Type B pancreatic cell (in vitro differentiated cells): ENCODE results near the gene TMEM114. TPM values are rescaled to one million over a fixed set of nuclear protein-coding genes. Genes with fewer than 3 reads are reported as not detected.
"Not testable (repeated sequence)": the region's sequence is repeated elsewhere in the genome, so short reads cannot be mapped to it uniquely, and the experiment has no call there.

Experiments used
- DNase-seq: peaks from one replicate; pipeline ENCODE4 v3.0.0; 2021; ENCODE audit warnings: mixed read lengths; ENCODE audit not compliant: unreplicated experiment; ENCODE audit errors: extremely low spot score
- H3K27ac Mint-ChIP-seq: 2 replicates; pipeline ENCODE4 v1.8.0; 2021; ENCODE audit warnings: mild to moderate bottlenecking, mixed read lengths
- H3K27me3 Mint-ChIP-seq: 2 replicates; pipeline ENCODE4 v1.8.0; 2021; ENCODE audit warnings: mixed read lengths
- H3K36me3 Mint-ChIP-seq: 2 replicates; pipeline ENCODE4 v1.8.0; 2021; ENCODE audit warnings: mixed read lengths
- H3K4me1 Mint-ChIP-seq: one replicate; pipeline ENCODE4 v1.8.0; 2021; ENCODE audit warnings: mixed read lengths; ENCODE audit not compliant: unreplicated experiment
- H3K4me3 Mint-ChIP-seq: 2 replicates; pipeline ENCODE4 v1.8.0; 2021; ENCODE audit warnings: mild to moderate bottlenecking, mixed read lengths
- H3K9me3 Mint-ChIP-seq: 2 replicates; pipeline ENCODE4 v1.8.0; 2021; ENCODE audit warnings: mixed read lengths
- total RNA-seq: library from RNA; stranded (reverse); gene quantifications from 2 replicates; pipeline ENCODE4 v1.2.1, GENCODE V29; 2021; ENCODE audit warnings: low replicate concordance
- TF ChIP-seq, protein P1 (sequence below): fragments of 200-600 bp; sonication (generic); conservative IDR thresholded peaks from 2 replicates; pipeline ENCODE4 v1.5.0; 2021; ENCODE audit warnings: antibody characterized with exemption, mild to moderate bottlenecking

Gene TMEM114
- total RNA-seq, 1 donor from 2014 or later: not detected

GRCh38 chr16:8572919-8573724, 17.2 kb downstream of the TMEM114 start:
- H3K4me3 Mint-ChIP-seq: no peak overlapping the region
- DNase-seq: no peak
- H3K4me1 Mint-ChIP-seq: peaks cover 15% of the 10 kb centered on the region
- peaks cover 17% of the 10 kb centered on the region for H3K27me3 Mint-ChIP-seq
- no peaks in the 10 kb centered on the region for H3K9me3 Mint-ChIP-seq
- H3K36me3 Mint-ChIP-seq: no peaks in the 10 kb centered on the region
- H3K27ac Mint-ChIP-seq: peak overlapping the region; percentile 67
- TF ChIP-seq, protein P1, sequence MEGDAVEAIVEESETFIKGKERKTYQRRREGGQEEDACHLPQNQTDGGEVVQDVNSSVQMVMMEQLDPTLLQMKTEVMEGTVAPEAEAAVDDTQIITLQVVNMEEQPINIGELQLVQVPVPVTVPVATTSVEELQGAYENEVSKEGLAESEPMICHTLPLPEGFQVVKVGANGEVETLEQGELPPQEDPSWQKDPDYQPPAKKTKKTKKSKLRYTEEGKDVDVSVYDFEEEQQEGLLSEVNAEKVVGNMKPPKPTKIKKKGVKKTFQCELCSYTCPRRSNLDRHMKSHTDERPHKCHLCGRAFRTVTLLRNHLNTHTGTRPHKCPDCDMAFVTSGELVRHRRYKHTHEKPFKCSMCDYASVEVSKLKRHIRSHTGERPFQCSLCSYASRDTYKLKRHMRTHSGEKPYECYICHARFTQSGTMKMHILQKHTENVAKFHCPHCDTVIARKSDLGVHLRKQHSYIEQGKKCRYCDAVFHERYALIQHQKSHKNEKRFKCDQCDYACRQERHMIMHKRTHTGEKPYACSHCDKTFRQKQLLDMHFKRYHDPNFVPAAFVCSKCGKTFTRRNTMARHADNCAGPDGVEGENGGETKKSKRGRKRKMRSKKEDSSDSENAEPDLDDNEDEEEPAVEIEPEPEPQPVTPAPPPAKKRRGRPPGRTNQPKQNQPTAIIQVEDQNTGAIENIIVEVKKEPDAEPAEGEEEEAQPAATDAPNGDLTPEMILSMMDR: peak; percentile 74

DNA sequence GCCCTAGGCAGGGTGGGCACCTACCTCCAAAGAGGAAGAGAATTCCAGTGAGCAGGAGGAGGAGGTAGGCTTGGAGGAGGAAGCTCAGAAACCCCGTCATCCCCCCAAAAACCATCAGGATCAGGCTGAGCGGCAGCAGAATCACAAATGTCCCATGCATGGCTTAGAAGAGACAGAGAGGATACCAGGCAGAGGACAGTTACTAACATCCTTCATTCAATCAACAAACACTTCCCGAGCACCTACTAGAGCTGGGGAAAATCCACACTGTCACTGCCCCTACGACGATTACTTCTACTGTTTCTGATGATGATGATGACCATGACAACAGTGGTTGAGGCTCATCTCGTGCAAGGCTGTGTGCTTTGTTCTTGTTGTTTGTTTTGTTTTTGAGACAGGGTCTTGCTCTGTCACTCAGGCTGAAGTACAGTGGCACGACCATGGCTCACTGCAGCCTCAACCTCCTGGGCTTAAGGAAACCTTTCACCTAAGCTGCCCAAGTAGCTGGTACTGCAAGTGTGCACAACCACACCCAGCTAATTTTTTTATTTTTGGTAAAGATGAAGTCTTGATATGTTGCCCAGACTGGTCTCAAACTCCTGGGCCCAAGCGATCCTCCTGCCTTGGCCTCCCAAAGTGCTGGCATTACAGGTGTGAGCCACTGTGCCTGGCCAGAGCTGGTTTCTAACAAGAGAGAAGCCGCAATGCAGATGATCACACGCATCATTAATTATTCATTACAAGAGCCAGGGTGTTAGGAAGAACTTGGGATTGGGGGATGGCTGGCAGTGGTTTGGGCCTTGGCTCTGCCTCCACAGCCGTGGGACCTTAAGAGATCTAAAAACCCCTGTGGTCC, 18.0 kb downstream of the TMEM114 start:
- TF ChIP-seq, protein P1: no peak
- Mint-ChIP-seq H3K9me3 (no peaks in the 10 kb centered on the region), H3K4me3 (no peak overlapping the region), H3K27me3 (peaks cover 19% of the 10 kb centered on the region), H3K36me3 (no peaks in the 10 kb centered on the region), H3K27ac (peak overlapping the region; percentile 86), H3K4me1 (peaks cover 20% of the 10 kb centered on the region)
- DNase-seq: no peak

- Mint-ChIP-seq H3K9me3 (no peaks in the 10 kb centered on the region), H3K4me3 (no peak overlapping the region), H3K27ac (peak overlapping the region; percentile 86), H3K36me3 (no peaks in the 10 kb centered on the region), H3K27me3 (peaks cover 10% of the 10 kb centered on the region), H3K4me1 (peaks cover 20% of the 10 kb centered on the region)
- TF ChIP-seq, protein P1: no peak
- no peak for DNase-seq
Observed at GRCh38 chr16:8571061-8571596, 19.2 kb downstream of the TMEM114 start.

DNA sequence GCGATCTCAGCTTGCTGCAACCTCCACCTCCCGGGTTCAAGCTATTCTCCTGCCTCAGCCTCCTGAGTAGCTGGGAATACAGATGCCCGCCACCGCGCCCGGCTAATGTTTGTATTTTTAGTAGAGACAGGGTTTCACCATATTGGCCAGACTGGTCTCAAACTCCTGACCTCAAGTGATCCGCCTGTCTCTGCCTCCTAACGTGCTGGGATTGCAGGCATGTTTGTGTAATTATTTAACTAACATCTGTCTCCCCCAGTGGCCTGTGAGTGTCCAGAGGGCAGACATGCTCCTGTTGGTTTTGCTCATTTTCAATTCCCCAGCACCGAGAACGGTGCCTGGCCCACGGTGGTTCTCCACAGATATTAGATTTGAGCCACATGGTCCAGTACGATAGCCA, 19.9 kb downstream of the TMEM114 start:
- Mint-ChIP-seq H3K27ac (peak overlapping the region; percentile 86), H3K4me1 (peaks cover 20% of the 10 kb centered on the region)
- H3K4me3 Mint-ChIP-seq, H3K27me3 Mint-ChIP-seq, H3K9me3 Mint-ChIP-seq, DNase-seq, H3K36me3 Mint-ChIP-seq: not testable (repeated sequence)

- H3K4me3 Mint-ChIP-seq: no peak overlapping the region
Observed at GRCh38 chr16:8569650-8570346, 20.5 kb downstream of the TMEM114 start.

More at GRCh38 chr16:8569650-8570346, 20.5 kb downstream of the TMEM114 start:
- peaks cover 20% of the 10 kb centered on the region for H3K4me1 Mint-ChIP-seq
- no peaks in the 10 kb centered on the region for H3K9me3 Mint-ChIP-seq
- H3K36me3 Mint-ChIP-seq: no peaks in the 10 kb centered on the region
- H3K27me3 Mint-ChIP-seq: peaks cover 8% of the 10 kb centered on the region
- TF ChIP-seq, protein P1: no peak
- no peak overlapping the region for H3K27ac Mint-ChIP-seq
- DNase-seq: no peak
